GM21723 (cell line): ENCODE results near the gene SLC10A6.

Experiments used
- ATAC-seq: cut with Tn5 transposase; IDR thresholded peaks from one replicate; pipeline ENCODE4 v1.9.1; 2021; ENCODE audit warnings: mild to moderate bottlenecking, moderate library complexity; ENCODE audit not compliant: unreplicated experiment

The SLC10A6 gene

GRCh38 chr4:86853209-86853608 is 4.0 kb upstream of the SLC10A6 start:
- no peak for ATAC-seq

DNA sequence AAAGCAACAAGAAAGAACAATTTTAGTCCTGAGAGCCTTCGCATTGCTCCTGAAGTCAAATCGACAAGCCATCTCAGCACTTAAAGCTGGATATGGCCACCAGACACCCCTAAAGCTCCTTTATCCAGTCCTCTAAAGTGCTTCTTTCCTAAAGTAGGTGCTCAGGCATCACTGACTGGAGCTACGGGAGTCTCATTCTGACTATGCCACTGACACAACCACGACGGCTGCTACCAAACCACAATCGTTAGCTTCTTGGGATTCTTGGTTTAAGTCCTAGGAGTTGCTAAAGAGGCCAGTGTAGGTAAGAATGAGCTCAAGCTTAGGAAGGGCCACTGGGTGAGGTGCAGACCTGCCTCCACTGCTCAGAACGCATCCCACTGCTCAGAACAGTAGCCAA is 1.0 kb downstream of the SLC10A6 start:
- ATAC-seq, result no peak

DNA sequence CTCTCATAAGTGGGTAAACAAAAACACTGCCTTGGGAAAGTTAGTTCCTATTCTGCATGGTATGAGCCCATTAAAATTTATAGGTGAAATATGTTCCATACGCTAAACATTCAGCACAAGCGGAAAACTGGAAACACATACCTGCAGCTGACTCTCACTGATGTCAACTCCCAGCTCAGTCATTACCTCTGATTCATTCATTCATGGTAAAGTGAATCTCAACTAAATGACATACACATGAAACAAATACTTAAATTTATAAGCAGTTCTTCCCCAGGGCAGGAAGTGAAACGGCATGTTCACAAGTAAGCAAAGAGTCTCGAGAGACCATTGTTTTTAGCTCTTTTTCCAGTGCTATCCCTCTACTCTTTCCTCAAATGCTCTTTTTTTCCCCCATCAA is 1.6 kb downstream of the SLC10A6 start:
- no peak for ATAC-seq

DNA sequence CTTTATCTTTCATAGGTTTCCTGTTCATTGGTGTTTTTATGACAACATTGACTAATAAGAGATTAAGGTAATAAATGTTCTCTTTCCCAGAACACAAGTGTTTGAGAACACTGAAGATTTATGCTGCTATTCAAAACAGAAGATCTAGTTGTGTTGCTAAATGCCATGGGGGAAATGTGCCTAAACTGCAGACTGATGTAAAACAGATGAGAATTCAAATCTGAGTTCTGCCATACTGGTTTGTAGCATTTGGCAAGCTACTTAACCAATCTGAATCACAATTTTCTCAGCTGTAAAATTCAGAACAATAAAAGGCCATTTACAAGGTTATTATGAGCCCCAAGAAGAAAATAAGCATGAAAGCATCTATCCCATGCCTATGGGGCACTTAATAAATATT is 2.3 kb downstream of the SLC10A6 start:
- ATAC-seq, result no peak

DNA sequence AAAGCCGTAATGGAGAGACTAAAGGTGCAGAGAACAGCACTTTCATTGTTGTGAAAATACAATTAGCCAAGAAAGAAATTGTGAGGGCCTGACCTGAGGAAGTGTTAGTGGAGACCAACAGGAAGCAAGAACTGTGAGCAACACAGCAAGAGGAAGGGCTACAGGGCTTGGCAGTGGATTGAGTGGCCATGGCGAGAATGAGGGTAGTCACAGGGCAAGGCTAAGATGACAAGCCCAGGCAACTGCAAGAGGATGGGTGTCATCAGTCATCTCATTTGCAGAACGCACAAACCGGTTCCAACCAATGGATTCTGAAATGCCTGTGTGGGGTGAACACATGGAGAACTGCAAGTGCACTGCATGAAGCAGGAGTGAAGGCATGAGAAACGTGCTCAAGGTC is 3.6 kb downstream of the SLC10A6 start:
- no peak for ATAC-seq

- no peak for ATAC-seq
Measured at GRCh38 chr4:86841309-86841708, 7.9 kb downstream of the SLC10A6 start.

GRCh38 chr4:86840858-86841257 is 8.3 kb downstream of the SLC10A6 start:
- ATAC-seq, result no peak

GRCh38 chr4:86837691-86838503 is 11.3 kb downstream of the SLC10A6 start:
- ATAC-seq, result no peak

DNA sequence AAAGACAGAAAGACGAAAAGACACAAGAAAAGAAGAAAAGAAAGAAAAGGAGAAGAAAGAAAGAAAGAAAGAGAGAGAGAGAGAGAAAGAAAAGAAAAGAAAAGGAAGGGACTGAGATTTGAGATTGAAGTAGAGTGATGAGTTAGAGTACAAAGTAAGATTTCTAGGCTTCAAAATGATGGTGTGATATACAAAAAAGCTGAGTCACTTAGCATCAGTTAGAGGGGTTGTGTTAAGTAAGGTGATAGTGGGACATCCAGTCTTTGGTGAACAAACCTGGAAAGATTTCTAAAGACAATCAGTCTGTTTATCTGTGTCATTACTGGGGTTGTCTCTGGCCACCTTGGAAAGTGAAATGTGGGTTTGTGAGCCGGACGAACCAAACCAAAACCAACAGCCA is 13.5 kb downstream of the SLC10A6 start:
- ATAC-seq, result no peak

- no peak for ATAC-seq
Measured at GRCh38 chr4:86834901-86835300, 14.3 kb downstream of the SLC10A6 start.

DNA sequence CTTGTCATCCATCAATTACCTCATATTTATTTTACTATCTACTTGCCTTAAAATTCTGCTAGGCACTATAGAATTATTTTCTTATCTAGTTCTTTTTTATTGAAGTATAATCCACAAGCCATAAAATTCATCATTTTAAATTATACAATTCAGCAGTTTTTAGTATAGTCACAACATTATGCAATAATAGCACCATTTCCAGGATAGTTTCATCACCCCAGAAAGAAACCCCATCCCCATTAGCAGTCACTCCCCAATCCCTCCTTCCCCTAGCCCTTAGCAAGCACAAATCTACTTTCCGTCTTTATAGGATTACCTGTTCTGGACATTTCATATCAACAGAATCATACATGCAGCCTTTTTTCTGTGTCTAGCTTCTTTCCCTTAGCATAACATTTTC is 15.6 kb downstream of the SLC10A6 start:
- no peak for ATAC-seq

- ATAC-seq, result no peak
Measured at GRCh38 chr4:86831262-86832130, 17.7 kb downstream of the SLC10A6 start.

DNA sequence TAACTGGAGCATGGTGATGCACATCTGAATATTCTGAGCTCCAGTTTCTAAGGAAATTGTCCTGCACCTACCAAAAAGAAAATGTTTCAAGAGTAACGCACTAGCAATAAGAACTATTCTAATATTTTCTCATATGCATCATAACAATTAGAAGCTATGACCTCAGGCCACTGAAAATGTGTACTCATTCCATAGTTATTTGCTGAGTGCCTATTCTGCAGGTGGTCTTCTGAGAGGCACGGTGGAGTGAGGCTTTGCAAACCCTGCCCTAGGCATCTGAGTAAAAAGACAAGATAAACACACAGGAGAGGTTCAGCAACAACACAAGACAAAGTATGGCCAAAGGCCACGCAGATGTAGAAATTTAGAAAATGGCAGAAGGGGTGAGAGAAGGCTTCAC is 23.7 kb downstream of the SLC10A6 start:
- no peak for ATAC-seq

- ATAC-seq, result no peak
Measured at GRCh38 chr4:86822136-86822535, 27.0 kb downstream of the SLC10A6 start.

- no peak for ATAC-seq
Measured at GRCh38 chr4:86821151-86821550, 28.0 kb downstream of the SLC10A6 start.

- no peak for ATAC-seq
Measured at GRCh38 chr4:86819561-86819960, 29.6 kb downstream of the SLC10A6 start.

- no peak for ATAC-seq
Measured at GRCh38 chr4:86818841-86819240, 30.3 kb downstream of the SLC10A6 start.

DNA sequence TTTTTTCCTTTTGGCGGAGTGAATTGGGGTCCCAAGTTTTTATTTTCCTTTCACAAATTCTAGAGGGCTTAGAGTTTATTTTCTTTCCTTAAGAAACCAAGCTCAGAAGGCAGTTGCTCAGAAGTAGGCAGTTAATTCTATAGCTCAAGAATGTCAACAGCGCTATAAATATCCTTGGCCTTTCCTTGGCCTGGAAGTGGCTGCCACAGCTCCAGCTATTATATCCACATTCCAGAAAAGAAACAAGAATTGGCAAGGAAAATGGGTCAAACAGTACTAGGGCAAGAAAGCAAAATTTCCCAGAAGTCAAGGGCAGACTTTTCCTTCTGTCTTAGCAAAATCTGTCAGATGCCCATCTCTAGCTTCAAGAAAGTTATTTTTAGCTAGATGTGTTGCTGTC is 31.0 kb downstream of the SLC10A6 start:
- no peak for ATAC-seq

DNA sequence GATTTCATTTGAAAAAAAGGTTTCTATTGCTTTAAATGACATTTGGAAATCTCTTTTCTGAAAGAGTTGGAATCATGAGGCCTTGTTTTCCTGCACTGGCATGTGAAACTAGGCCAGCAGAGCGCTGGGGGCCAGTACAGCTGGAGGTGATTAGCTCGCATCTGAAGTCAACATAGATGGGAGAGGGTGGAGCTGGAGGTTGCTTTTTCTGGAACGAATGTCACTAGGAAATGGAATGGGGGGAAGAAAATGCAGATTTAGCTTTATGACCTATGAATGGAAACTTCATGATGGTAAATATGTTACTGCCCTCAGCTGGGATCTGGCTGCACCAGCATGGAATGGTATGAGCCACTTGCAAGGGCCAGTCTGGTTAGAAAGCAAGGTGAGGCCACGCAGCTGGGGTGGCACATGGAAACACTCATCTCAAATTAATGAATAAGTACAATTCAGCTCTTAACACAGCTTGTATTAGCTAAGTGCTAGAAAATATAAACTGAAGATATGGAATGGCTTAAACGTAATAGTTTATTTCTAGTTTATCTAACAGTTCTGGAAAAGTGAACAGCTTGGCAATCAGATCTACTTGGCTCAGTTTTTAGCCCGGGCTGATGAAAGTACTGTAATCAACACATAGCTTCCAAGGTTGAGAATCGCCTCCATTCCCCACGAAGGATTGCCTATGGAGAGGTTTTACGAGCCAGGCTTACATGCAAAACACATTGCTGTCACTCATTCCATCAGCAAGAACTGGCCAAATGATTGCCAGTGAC is 32.5 kb downstream of the SLC10A6 start:
- no peak for ATAC-seq

GRCh38 chr4:86815653-86816052 is 33.5 kb downstream of the SLC10A6 start:
- ATAC-seq, result no peak

- ATAC-seq, result no peak
Measured at GRCh38 chr4:86810847-86811246, 38.3 kb downstream of the SLC10A6 start.
